ENCODE results near the gene EFCAB13.
"Not testable (repeated sequence)": the region's sequence is repeated elsewhere in the genome, so short reads cannot be mapped to it uniquely, and the experiment has no call there.

Gene EFCAB13

DNA sequence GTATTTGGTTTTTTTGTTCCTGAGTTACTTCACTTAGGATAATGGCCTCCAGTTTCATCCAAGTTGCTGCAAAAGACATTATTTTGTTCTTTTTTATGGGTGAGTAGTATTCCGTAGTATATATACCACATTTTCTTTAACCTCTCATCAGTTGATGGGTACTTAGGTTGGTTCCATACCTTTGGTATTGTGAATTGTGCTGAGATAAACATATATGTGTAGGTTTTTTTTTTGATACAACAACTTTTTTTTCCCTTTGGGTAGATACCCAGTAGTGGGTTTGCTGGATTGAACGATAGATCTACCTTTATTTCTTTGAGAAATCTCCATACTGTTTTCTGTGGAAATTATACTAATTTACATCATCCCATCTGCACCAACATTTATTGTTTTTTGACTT is 6.8 kb downstream of the EFCAB13 start:
- no peak for DNase-seq

DNA sequence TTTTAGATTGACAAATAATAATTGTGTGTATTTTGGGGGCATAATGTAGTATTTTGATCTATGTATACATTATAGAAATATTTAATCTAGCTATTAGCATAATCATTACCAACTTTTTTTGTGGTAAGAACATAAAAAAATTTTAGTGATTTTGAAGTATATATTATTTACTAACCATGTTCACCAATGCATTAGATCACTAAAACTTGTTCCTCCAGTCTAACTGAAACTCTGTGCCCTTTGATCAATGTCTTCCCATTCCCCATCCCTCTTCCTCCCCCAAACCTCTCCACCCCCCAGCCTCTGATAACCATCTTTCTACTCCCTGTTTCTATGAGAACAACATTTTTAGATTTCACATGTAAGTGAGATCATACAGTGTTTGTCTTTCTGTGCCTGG is 8.5 kb downstream of the EFCAB13 start:
- no peak for DNase-seq

- no peak for DNase-seq
Observed at GRCh38 chr17:47335101-47335936, 11.6 kb downstream of the EFCAB13 start.

DNA sequence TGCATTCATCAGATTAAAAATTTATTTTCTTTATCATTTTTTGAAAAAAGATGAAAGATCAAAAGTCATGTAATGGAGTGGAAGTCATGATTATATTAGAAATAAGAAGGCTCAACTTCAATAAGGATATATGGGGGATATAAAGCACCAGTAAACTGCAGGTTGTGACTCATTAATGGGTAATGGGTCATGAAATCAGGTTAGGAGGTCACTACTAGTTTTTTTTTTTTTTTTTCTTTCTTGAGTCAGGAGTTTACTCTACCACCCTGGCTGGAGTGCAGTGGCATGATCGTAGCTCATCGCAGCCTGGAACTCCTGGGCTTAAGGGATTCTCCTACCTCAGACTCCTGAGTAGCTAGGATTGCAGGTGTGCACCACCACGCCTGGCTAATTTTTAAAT is 14.3 kb downstream of the EFCAB13 start:
- DNase-seq, result no peak

DNA sequence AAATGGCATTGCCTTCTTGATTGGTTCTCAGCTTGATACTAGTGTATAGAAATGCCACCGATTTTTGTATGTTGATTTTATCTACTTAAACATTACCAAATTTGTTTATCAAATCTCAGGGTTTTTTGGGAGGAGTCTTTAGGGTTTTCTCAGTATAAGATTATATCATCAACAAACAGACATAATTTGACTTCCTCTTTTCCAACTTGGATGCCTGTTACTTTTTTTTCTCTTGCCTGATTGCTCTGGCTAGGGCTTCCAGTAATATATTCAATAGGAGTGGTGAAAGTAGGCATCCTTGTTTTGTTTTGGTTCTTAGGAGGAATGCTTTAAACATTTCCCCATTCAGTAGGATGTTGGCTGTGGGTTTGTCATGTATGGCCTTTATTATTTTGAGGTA is 29.1 kb downstream of the EFCAB13 start:
- no peak for DNase-seq

DNA sequence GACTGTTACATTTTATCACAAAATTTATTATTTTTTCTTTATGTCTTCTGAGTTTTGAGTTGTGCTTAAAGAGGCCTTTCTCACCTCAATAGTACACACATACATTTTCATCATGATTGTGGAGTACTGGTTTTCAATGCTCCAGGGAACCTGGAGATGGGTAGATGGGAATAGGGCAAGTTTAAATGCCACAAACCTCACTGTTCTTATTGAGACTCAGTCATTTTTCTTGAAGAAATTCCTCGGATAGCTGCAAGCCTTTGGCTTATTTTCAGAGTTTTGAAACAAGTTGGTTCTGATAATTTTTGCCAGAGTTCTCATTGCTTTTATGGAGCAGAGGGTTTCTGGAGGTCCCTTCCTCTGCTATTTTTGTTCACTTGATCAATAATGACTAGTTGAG is 34.9 kb downstream of the EFCAB13 start:
- no peak for DNase-seq

- no peak for DNase-seq
Observed at GRCh38 chr17:47363171-47363570, 39.4 kb downstream of the EFCAB13 start.

GRCh38 chr17:47367257-47367656 is 43.5 kb downstream of the EFCAB13 start:
- no peak for DNase-seq

DNA sequence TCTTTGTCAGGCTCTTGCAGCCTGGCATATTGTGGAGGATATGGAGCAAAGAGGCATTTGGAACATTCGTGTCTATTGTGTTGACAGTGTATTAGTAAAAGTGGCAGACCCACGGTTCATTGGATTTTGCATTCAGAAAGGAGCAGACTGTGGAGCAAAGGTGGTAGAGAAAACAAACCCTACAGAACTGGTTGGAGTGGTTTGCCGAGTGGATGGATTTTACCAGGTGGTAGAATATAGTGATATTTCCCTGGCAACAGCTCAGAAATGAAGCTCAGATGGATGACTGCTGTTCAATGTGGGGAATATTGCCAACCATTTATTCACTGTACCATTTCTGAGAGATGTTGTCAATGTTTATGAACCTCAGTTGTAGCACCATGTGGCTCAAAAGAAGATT is 44.5 kb downstream of the EFCAB13 start:
- no peak for DNase-seq

- DNase-seq, result not testable (repeated sequence)
Observed at GRCh38 chr17:47370899-47371298, 47.1 kb downstream of the EFCAB13 start.

GRCh38 chr17:47373002-47373401 is 49.2 kb downstream of the EFCAB13 start:
- no peak for DNase-seq

DNA sequence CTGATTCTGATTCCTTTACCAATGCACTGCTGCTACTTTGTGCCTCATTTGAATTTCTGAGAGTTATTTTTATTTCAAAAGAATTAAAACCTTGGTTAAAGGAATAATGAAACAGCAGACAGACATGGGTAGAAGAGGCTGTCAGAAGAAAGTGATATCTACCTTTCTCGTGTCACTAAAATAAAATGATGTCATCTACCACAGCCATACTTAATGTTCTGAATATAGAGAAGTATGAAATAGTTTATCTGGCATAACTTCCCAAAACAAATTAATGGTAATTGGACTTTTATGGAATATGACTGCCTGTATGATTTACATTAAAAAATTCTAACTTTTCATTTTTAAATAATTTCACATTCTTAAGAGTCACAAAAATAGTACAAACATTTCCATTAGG is 52.5 kb downstream of the EFCAB13 start:
- no peak for DNase-seq

- no peak for DNase-seq
Observed at GRCh38 chr17:47388825-47389224, 65.1 kb downstream of the EFCAB13 start.

DNA sequence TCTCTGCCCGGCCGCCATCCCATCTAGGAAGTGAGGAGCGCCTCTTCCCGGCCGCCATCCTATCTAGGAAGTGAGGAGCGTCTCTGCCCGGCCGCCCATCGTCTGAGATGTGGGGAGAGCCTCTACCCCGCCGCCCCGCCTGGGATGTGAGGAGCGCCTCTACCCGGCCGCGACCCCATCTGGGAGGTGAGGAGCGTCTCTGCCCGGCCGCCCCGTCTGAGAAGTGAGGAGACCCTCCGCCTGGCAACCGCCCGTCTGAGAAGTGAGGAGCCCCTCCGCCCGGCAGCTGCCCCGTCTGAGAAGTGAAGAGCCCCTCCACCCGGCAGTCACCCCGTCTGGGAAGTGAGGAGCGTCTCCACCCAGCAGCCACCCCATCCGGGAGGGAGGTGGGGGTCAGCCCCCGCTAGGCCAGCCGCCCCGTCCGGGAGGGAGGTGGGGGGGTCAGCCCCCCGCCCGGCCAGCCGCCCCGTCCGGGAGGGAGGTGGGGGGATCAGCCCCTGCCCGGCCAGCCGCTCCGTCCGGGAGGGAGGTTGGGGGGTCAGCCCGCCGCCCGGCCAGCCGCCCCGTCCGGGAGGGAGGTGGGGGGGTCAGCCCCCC is 73.9 kb downstream of the EFCAB13 start:
- DNase-seq, result not testable (repeated sequence)

- no peak for DNase-seq
Observed at GRCh38 chr17:47400333-47400732, 76.6 kb downstream of the EFCAB13 start.

DNA sequence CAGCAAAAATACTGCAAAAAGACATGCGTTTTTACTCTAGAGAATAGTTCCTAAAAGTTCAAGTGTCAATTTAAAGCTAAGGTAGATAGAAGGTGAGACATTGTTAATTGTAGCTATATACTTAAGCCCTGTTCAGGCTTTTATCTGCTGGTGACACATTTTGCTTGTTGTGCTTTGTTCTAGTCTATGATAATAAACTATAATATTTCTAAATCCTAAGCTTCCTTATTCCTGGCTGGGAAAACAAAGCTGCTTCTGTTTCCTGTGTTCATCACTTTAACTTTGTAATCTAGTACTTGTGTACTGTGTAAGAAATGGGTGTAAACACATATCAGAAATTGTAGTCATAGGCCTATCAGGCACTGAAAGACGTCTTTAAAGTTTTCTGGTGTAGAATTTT is 77.3 kb downstream of the EFCAB13 start:
- DNase-seq, result no peak

GRCh38 chr17:47404006-47404405 is 80.3 kb downstream of the EFCAB13 start:
- DNase-seq, result no peak

GRCh38 chr17:47404875-47405274 is 81.1 kb downstream of the EFCAB13 start:
- no peak for DNase-seq

DNA sequence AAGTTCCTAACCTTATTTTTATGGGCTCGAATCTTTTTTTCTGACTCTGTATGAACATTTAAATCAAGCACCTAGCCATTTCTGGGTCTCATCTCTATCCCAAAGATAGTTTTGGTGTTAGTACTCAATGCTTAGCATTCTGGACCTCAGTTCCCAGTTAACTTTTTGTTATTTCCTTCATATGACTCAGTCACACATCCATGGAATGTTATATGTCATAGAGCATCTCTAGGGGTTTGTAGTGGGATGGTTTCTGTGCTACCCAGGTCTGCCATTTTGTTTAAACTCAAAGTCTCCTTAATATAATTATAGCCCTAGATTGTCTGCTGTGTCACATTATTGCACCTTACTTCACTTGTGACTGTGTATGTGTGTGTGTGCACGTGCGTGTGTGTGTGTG is 90.1 kb downstream of the EFCAB13 start:
- no peak for DNase-seq

DNA sequence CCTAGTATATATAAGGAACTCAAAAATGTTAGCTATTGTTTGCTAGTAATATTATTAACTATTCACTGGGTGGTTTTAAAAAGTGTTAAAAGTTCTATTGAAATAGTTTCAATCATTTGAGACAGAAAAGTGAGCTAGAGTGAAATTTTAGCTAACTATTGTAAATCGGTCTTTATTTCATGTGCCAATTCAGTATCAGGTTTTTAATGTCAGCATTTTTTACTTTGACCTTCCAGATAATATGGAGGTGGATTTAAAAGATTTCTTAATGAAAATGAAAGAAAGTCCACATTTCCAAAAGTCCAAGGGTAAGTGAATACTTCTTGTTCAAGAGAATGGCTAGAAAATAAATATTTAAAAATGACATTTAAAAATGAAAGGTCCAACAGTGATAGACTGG is 90.9 kb downstream of the EFCAB13 start:
- no peak for DNase-seq

DNA sequence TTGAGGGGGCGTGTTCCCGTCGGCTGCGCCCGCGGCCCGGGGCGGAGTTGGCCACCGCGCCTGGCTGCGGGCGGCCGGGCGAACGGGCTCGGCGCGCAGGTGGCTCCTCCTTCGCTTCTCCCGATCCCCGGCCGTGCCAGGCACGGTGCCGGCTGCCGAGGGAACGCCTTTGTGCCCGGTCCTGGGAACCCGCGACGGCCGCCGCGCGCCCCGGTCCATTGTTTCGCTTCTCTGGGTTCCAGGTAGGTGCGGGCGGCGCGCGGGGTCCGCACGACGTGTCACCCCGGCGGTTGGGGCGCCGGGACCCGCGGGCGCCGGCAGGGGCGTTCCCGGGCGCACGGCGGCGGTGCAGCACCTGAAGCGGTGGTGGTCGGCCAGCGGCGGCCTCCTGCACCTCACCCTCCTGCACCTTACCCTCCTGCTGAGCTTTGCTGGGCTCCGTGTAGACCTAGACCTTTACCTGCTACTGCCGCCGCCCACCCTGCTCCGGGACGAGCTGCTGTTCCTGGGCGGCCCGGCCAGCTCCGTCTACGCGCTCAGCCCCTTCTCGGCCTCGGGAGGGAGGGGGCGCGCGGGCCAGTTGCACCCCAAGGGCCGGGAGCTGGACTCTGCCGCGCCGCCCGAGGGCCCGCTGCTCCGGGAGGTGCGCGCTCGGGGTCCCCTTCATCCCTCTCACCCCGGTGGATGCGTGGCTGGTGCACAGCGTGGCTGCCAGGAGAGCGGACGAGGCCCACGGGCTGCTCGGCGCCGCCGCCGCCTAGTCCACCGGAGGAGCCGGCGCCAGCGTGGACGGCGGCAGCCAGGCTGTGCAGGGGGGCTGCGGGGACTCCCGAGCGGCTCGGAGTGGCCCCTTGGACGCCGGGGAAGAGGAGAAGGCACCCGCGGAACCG is 99.9 kb downstream of the EFCAB13 start:
- no peak for DNase-seq

DNA sequence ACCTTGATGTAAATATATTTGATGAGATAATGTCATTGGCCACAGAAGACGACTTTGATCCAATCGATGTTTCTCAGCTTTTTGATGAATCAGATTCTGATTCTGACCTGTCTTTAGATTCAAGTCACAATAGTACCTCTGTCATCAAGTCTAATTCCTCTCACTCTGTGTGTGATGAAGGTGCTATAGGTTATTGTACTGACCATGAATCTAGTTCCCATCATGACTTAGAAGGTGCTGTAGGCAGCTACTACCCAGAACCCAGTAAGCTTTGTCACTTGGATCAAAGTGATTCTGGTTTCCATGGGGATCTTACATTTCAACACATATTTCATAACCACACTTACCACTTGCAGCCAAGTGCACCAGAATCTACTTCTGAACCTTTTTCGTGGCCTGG is 101.5 kb downstream of the EFCAB13 start:
- DNase-seq, result not testable (repeated sequence)

- DNase-seq, result not testable (repeated sequence)
Observed at GRCh38 chr17:47425887-47426635, 102.3 kb downstream of the EFCAB13 start.
